ENCODE results near the gene DUSP5.

The DUSP5 gene

GRCh38 chr10:110502072-110502845, 4.6 kb downstream of the DUSP5 start:
- Histone ChIP-seq H3K9me3 (no peaks in the 10 kb centered on the region), H3K27me3 (peaks cover 8% of the 10 kb centered on the region), H3K4me3 (ENCODE audit: low read depth, low read length) (no peak overlapping the region), H3K36me3 (no peaks in the 10 kb centered on the region), H3K4me1 (peaks cover 44% of the 10 kb centered on the region)
- no peak for TF ChIP-seq CTCF (IDR thresholded peaks at IDR 0.05; ENCODE audit: low read depth, low read length)
- DNase-seq: no peak

DNA sequence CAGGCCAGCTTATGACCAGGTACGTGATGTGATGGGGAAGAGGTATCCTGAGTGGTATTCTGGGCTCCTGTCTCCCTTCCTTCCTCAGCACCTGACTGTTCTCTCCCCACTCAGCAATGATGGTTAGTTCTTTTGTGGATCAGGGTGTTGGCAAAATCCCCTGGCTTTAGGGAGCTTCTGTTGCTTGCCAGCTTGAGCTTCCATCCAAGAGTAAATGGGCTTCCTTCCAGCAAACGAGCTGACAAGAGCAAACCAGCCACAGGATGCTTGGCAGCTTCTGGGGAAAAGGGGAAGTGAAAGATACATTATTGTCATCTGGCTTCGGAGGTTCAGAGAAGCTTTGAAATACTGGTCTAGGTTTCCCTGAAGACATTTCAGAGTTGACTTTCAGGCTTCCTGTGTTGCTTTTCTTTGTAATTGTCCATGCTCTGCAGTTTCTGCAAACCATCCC, 5.2 kb downstream of the DUSP5 start:
- peaks cover 8% of the 10 kb centered on the region for H3K27me3 ChIP-seq
- no peaks in the 10 kb centered on the region for H3K36me3 ChIP-seq
- no peak for DNase-seq
- no peak overlapping the region for H3K4me3 ChIP-seq (ENCODE audit: low read depth, low read length)
- no peak for TF ChIP-seq CTCF (IDR thresholded peaks at IDR 0.05; ENCODE audit: low read depth, low read length)
- no peaks in the 10 kb centered on the region for H3K9me3 ChIP-seq
- H3K4me1 ChIP-seq: peaks cover 44% of the 10 kb centered on the region

DNA sequence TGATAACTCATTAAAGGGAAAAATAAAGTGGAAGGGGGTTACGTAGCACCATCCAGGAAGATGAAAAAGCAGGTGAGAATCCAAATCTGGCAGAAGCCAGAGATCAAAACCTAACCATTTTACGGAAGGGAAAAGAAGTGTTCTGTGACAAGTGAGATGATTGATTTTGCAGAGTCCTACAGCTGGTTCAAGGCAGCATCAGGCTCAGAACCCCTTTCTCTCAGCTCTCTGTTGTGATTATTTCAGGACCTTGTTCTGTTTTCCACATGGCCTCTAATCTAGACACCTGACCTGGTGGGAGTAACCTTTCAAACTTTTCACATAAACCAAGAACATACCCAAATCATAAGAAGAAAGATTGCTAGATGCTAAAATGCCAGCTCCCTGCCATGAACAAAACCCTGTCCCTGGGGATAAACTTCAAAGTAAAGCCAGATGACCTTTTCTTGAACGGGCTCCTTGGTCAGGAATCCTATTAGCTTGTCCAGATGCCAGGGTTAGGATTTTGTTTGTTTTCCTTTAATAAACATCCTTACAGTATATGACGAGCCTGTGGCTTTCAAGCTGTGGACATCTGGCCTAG, 5.9 kb downstream of the DUSP5 start:
- no peak for DNase-seq
- H3K4me3 ChIP-seq (ENCODE audit: low read depth, low read length): no peak overlapping the region
- H3K36me3 ChIP-seq: no peaks in the 10 kb centered on the region
- peaks cover 2% of the 10 kb centered on the region; the same call in 1 of the 2 replicates for H3K27me3 ChIP-seq
- no peak for TF ChIP-seq CTCF (IDR thresholded peaks at IDR 0.05; ENCODE audit: low read depth, low read length)
- peaks cover 41% of the 10 kb centered on the region for H3K4me1 ChIP-seq
- no peaks in the 10 kb centered on the region for H3K9me3 ChIP-seq

DNA sequence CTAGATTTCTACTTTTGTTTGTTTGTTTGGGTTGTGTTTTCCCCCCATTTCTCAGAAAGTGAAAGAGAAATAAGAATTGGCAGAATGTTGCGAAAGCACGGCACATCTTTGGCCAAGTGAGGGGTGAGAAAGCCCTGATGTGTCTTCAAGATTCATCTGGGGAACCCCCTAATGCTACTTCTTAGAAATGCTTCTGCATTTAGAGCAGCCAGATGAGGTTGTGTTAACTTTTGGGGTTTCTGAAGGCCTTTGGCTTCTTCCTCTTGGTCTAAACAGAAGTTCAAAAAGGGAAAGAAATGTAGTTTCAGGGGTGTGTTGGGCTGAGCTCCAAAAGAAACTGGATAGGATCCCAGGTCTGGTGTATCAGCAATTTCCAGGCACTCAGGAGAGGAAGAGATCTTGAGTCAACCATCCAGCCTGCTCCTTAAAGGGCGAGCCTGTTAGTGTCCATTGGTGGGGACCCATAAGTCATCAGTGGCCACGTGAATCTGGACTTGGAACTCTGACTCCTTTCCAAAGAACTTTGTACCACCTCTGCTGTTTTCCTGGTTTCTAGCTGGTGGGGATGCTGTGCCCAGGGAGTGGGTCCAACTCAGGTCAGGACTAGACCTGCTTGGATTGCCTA, 6.5 kb downstream of the DUSP5 start:
- Histone ChIP-seq H3K36me3 (no peaks in the 10 kb centered on the region), H3K27me3 (no peaks in the 10 kb centered on the region), H3K9me3 (no peaks in the 10 kb centered on the region), H3K4me1 (peaks cover 35% of the 10 kb centered on the region), H3K4me3 (ENCODE audit: low read depth, low read length) (no peak overlapping the region)
- no peak for DNase-seq
- TF ChIP-seq CTCF (IDR thresholded peaks at IDR 0.05; ENCODE audit: low read depth, low read length): no peak

- Histone ChIP-seq H3K9me3 (no peaks in the 10 kb centered on the region), H3K4me1 (peaks cover 26% of the 10 kb centered on the region), H3K27me3 (no peaks in the 10 kb centered on the region), H3K36me3 (no peaks in the 10 kb centered on the region), H3K4me3 (ENCODE audit: low read depth, low read length) (no peak overlapping the region)
- no peak for TF ChIP-seq CTCF (IDR thresholded peaks at IDR 0.05; ENCODE audit: low read depth, low read length)
- no peak for DNase-seq
These were observed 7.5 kb downstream of the DUSP5 start for GRCh38 chr10:110505130-110505770.
